OCI-LY7 (cell line): ENCODE data around the gene NFRKB.

Source experiments
- EZH2phosphoT487 ChIP-seq: fragments of 200-600 bp; sonication (generic); IDR thresholded peaks from 2 replicates; pipeline ENCODE4 v1.6.1; 2018; ENCODE audit warnings: low read depth, borderline replicate concordance, mild to moderate bottlenecking, mixed run types, antibody characterized with exemption, low read length, moderate library complexity, mixed read lengths
- TF ChIP-seq, protein P1 (sequence below): fragments of 200-600 bp; sonication (generic); conservative IDR thresholded peaks from 2 replicates; pipeline ENCODE4 v1.5.1; 2014; ENCODE audit warnings: mild to moderate bottlenecking, antibody characterized with exemption, low read length, moderate library complexity, mixed read lengths

DNA sequence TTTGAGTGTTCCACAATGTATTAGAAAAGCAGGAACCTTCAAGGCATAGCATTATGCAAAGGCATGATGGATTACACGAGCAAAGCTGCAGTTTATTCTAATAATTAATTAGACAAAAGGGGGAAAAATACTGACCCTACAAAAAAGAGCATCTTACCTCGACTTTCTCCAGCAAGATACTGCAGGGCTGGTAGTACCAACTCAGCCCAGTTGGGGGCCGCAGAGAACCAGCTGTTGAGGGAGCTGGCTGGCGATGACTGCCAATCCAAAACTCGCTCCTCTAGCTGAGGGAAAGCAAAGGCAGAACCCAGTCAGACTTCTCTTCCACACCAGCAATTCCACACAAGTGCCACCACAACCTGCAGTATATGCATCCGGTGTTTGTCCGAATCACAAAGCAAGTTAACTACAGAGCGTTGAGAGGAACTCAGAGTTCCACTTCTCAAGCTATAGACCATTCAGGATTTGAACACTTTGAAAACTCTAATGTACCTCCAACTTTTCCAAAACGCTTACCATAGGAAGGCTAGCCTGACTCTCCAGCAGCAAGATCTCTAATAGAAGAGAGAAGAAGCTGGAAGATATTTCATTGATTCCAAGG lies 13.7 kb downstream of the NFRKB start:
- TF ChIP-seq, protein P1, sequence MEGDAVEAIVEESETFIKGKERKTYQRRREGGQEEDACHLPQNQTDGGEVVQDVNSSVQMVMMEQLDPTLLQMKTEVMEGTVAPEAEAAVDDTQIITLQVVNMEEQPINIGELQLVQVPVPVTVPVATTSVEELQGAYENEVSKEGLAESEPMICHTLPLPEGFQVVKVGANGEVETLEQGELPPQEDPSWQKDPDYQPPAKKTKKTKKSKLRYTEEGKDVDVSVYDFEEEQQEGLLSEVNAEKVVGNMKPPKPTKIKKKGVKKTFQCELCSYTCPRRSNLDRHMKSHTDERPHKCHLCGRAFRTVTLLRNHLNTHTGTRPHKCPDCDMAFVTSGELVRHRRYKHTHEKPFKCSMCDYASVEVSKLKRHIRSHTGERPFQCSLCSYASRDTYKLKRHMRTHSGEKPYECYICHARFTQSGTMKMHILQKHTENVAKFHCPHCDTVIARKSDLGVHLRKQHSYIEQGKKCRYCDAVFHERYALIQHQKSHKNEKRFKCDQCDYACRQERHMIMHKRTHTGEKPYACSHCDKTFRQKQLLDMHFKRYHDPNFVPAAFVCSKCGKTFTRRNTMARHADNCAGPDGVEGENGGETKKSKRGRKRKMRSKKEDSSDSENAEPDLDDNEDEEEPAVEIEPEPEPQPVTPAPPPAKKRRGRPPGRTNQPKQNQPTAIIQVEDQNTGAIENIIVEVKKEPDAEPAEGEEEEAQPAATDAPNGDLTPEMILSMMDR: peak; percentile 91
- no peak for TF ChIP-seq EZH2phosphoT487
